ENCODE results near the gene HSCB.

DNA sequence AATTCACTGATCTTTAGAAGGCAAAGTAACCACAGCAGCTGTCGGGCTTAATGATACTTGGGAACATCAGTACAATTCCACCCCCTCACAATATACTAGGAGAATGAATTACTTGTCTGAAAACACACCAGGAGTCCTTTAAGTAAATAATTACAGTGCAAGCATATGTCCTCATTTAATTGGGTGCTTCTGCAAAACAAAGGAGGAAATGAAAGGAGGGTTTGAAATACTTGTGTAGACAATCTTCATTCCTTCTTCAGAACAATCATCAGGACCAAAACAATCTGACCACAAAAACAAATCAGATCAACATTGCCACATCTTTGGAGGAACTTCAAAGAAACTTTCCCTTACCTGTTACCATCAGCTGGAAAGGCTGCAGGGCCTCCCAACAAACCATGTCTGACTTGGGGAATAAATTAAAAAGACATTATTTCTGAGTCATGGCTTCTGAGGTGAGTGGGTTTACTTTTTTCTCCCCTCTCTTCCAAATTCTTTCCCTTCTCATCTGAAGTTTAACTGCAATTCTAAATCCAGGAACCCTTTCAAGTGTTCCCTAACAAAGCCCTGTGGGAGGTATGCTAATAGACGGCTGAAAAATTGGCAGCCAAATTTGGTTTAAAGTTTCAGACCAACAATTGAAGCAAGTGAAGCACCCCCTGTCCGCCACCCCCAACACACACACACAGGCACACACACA lies 18.2 kb downstream of the HSCB start:
- TF ChIP-seq POLR2AphosphoS5 (IDR thresholded peaks at IDR 0.05; ENCODE audit: control insufficient read depth, insufficient read depth, low read depth, low read length) (no peak), HMG20B (CRISPR knock-in tag; IDR thresholded peaks at IDR 0.05) (no peak), SIN3A (IDR thresholded peaks at IDR 0.05; ENCODE audit: borderline replicate concordance in 2 of 2, control insufficient read depth in 1 of 2, low read depth in 2 of 2, low read length in 2 of 2) (no peak), CREM (IDR thresholded peaks at IDR 0.05; ENCODE audit: low read depth) (no peak), CBFB (CRISPR knock-in tag; IDR thresholded peaks at IDR 0.05) (no peak)
- TF ChIP-seq, protein P1, sequence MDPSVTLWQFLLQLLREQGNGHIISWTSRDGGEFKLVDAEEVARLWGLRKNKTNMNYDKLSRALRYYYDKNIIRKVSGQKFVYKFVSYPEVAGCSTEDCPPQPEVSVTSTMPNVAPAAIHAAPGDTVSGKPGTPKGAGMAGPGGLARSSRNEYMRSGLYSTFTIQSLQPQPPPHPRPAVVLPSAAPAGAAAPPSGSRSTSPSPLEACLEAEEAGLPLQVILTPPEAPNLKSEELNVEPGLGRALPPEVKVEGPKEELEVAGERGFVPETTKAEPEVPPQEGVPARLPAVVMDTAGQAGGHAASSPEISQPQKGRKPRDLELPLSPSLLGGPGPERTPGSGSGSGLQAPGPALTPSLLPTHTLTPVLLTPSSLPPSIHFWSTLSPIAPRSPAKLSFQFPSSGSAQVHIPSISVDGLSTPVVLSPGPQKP (CRISPR knock-in tag; IDR thresholded peaks at IDR 0.05): no peak
- TF ChIP-seq, protein P2, sequence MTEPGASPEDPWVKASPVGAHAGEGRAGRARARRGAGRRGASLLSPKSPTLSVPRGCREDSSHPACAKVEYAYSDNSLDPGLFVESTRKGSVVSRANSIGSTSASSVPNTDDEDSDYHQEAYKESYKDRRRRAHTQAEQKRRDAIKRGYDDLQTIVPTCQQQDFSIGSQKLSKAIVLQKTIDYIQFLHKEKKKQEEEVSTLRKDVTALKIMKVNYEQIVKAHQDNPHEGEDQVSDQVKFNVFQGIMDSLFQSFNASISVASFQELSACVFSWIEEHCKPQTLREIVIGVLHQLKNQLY (CRISPR knock-in tag; conservative IDR thresholded peaks at IDR 0.05): no peak
- TF ChIP-seq, protein P3, sequence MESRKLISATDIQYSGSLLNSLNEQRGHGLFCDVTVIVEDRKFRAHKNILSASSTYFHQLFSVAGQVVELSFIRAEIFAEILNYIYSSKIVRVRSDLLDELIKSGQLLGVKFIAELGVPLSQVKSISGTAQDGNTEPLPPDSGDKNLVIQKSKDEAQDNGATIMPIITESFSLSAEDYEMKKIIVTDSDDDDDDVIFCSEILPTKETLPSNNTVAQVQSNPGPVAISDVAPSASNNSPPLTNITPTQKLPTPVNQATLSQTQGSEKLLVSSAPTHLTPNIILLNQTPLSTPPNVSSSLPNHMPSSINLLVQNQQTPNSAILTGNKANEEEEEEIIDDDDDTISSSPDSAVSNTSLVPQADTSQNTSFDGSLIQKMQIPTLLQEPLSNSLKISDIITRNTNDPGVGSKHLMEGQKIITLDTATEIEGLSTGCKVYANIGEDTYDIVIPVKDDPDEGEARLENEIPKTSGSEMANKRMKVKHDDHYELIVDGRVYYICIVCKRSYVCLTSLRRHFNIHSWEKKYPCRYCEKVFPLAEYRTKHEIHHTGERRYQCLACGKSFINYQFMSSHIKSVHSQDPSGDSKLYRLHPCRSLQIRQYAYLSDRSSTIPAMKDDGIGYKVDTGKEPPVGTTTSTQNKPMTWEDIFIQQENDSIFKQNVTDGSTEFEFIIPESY (CRISPR knock-in tag; IDR thresholded peaks at IDR 0.05): no peak

Data from K562 (cell line).